ENCODE results near the gene IKBKG. TPM values are rescaled to one million over a fixed set of nuclear protein-coding genes. Genes with fewer than 3 reads are reported as not detected.

IKBKG gene
- polyA plus RNA-seq, 1 of the 3 experiments (the other 2 are of a cell fraction): 36.4 TPM

GRCh38 chrX:154519389-154519788, 28.0 kb upstream of the IKBKG start:
- peaks cover 6% of the 10 kb centered on the region for H3K79me2 ChIP-seq (ENCODE audit: insufficient read depth)
- ChIA-PET CTCF (interaction anchor here (1.7 to 3.0 kb wide), 2 partner anchors 8 to 15 kb away, joined by 4 to 14 read pairs; no protein-coding TSS in a partner anchor), POLR2A (no interaction called here)
- no peak overlapping the region for H2AFZ ChIP-seq (ENCODE audit: low read depth)
- H3K9ac ChIP-seq: no peak overlapping the region
- no peak overlapping the region for H3K4me2 ChIP-seq
- no peaks in the 10 kb centered on the region for H4K20me1 ChIP-seq (ENCODE audit: insufficient read depth)
- DNase-seq: no peak
- no peaks in the 10 kb centered on the region for H3K9me3 ChIP-seq
- peaks cover 18% of the 10 kb centered on the region; the same call in 1 of the 2 replicates for H3K27me3 ChIP-seq (ENCODE audit: insufficient read depth)
- H3K4me3 ChIP-seq (ENCODE audit: low read depth in 2 of 2, low read length in 1 of 2): no peak overlapping the region
- H3K36me3 ChIP-seq (replicated peaks in 1 of 2; ENCODE audit: control insufficient read depth in 1 of 2, insufficient read depth in 2 of 2, low read length in 1 of 2): no peaks in the 10 kb centered on the region
- H3K27ac ChIP-seq (ENCODE audit: low read depth in 2 of 2, low read length in 1 of 2): no peak overlapping the region
- no peak for TF ChIP-seq GATA2 (CRISPR knock-in tag; IDR thresholded peaks at IDR 0.05)
- TF ChIP-seq, protein P1, sequence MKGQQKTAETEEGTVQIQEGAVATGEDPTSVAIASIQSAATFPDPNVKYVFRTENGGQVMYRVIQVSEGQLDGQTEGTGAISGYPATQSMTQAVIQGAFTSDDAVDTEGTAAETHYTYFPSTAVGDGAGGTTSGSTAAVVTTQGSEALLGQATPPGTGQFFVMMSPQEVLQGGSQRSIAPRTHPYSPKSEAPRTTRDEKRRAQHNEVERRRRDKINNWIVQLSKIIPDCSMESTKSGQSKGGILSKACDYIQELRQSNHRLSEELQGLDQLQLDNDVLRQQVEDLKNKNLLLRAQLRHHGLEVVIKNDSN (IDR thresholded peaks at IDR 0.05; ENCODE audit: borderline replicate concordance, low read depth): no peak
- TF ChIP-seq JUND (IDR thresholded peaks at IDR 0.05): no peak
- TF ChIP-seq MXI1 (IDR thresholded peaks at IDR 0.05; ENCODE audit: low read depth, low read length): no peak
- TF ChIP-seq, protein P2, sequence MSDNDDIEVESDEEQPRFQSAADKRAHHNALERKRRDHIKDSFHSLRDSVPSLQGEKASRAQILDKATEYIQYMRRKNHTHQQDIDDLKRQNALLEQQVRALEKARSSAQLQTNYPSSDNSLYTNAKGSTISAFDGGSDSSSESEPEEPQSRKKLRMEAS (IDR thresholded peaks at IDR 0.05; ENCODE audit: low read depth): no peak
- no peak for TF ChIP-seq GABPA (IDR thresholded peaks at IDR 0.05; ENCODE audit: low read depth)
- no peak for TF ChIP-seq REST (IDR thresholded peaks at IDR 0.05; ENCODE audit: low read depth, low read length)
- TF ChIP-seq TCF12 (IDR thresholded peaks at IDR 0.05): no peak
- no peak for TF ChIP-seq RFX5 (IDR thresholded peaks at IDR 0.05; ENCODE audit: low read length)
- TF ChIP-seq NFIC (IDR thresholded peaks at IDR 0.05; ENCODE audit: borderline replicate concordance): no peak
- no peak for TF ChIP-seq SMC3 (IDR thresholded peaks at IDR 0.05; ENCODE audit: low read depth, low read length)
- TF ChIP-seq, protein P3, sequence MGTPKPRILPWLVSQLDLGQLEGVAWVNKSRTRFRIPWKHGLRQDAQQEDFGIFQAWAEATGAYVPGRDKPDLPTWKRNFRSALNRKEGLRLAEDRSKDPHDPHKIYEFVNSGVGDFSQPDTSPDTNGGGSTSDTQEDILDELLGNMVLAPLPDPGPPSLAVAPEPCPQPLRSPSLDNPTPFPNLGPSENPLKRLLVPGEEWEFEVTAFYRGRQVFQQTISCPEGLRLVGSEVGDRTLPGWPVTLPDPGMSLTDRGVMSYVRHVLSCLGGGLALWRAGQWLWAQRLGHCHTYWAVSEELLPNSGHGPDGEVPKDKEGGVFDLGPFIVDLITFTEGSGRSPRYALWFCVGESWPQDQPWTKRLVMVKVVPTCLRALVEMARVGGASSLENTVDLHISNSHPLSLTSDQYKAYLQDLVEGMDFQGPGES (IDR thresholded peaks at IDR 0.05; ENCODE audit: low read depth, low read length): no peak
- TF ChIP-seq, protein P4, sequence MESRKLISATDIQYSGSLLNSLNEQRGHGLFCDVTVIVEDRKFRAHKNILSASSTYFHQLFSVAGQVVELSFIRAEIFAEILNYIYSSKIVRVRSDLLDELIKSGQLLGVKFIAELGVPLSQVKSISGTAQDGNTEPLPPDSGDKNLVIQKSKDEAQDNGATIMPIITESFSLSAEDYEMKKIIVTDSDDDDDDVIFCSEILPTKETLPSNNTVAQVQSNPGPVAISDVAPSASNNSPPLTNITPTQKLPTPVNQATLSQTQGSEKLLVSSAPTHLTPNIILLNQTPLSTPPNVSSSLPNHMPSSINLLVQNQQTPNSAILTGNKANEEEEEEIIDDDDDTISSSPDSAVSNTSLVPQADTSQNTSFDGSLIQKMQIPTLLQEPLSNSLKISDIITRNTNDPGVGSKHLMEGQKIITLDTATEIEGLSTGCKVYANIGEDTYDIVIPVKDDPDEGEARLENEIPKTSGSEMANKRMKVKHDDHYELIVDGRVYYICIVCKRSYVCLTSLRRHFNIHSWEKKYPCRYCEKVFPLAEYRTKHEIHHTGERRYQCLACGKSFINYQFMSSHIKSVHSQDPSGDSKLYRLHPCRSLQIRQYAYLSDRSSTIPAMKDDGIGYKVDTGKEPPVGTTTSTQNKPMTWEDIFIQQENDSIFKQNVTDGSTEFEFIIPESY (IDR thresholded peaks at IDR 0.05; ENCODE audit: borderline replicate concordance, low read depth): no peak
- TF ChIP-seq EZH2phosphoT487 (IDR thresholded peaks at IDR 0.05; ENCODE audit: borderline replicate concordance, low read depth): no peak
- TF ChIP-seq FOXJ3 (CRISPR knock-in tag; IDR thresholded peaks at IDR 0.05): no peak
- peaks cover 0 to 6% of the 10 kb centered on the region in 2 experiments; a peak in 1 of 4 replicates for H3K4me1 ChIP-seq (ENCODE audit: control insufficient read depth in 1 of 2, insufficient read depth in 2 of 2, low read depth in 1 of 2, low read length in 1 of 2)
- H3K9me2 ChIP-seq: no peaks in the 10 kb centered on the region
- no peaks in the 10 kb centered on the region for H3F3A ChIP-seq (replicated peaks; ENCODE audit: insufficient read depth)
- 67% methylated on average over 8 of the region's 8 CpGs for WGBS (ENCODE audit: low lambda C conversion rate)

Measured in SK-N-SH (cell line).